NCI-H526 (cell line): ENCODE results near the gene JTB.

Experiments
- DNase-seq, 2 experiments: peaks; one replicate each; lab custom pipeline; 2025; lab: John Stamatoyannopoulos, UW

JTB gene

GRCh38 chr1:153954826-153955225 lies 22.6 kb downstream of the JTB start:
- no peak for DNase-seq

GRCh38 chr1:153953859-153954365 lies 23.6 kb downstream of the JTB start:
- DNase-seq: no peak

GRCh38 chr1:153951801-153952200 lies 25.7 kb downstream of the JTB start:
- DNase-seq: no peak

GRCh38 chr1:153951183-153951582 lies 26.3 kb downstream of the JTB start:
- no peak for DNase-seq

- peak; percentile 70 to 97 for DNase-seq
Measured at GRCh38 chr1:153946622-153947241, 30.7 kb downstream of the JTB start, which contains the start of gene DENND4B. DENND4B (minus strand) TSS chr1:153946718; CDS start chr1:153944374, 2,344 bp downstream.

GRCh38 chr1:153945795-153946621 lies 31.5 kb downstream of the JTB start:
- peak; percentile 73 to 91 for DNase-seq

GRCh38 chr1:153945131-153945794 lies 32.2 kb downstream of the JTB start:
- DNase-seq: peak; percentile 73

- DNase-seq: no peak
Measured at GRCh38 chr1:153944827-153945117, 32.7 kb downstream of the JTB start.

- no peak for DNase-seq
Measured at GRCh38 chr1:153944005-153944826, 33.3 kb downstream of the JTB start.

- no peak for DNase-seq
Measured at GRCh38 chr1:153942766-153943549, 34.5 kb downstream of the JTB start.

GRCh38 chr1:153941826-153942725 lies 35.4 kb downstream of the JTB start:
- no peak for DNase-seq

- DNase-seq: no peak
Measured at GRCh38 chr1:153940756-153941155, 36.7 kb downstream of the JTB start.

- no peak for DNase-seq
Measured at GRCh38 chr1:153939476-153939875, 38.0 kb downstream of the JTB start.

GRCh38 chr1:153938996-153939395 lies 38.5 kb downstream of the JTB start:
- DNase-seq: no peak

- DNase-seq: no peak
Measured at GRCh38 chr1:153937331-153937730, 40.1 kb downstream of the JTB start.

- no peak for DNase-seq
Measured at GRCh38 chr1:153936011-153936802, 41.3 kb downstream of the JTB start.

- no peak for DNase-seq
Measured at GRCh38 chr1:153934746-153935145, 42.7 kb downstream of the JTB start.

GRCh38 chr1:153933955-153934354 lies 43.5 kb downstream of the JTB start:
- no peak for DNase-seq

GRCh38 chr1:153933430-153933829 lies 44.0 kb downstream of the JTB start:
- DNase-seq: no peak
